ENCODE data around the gene NDUFS4.

Gene NDUFS4

GRCh38 chr5:53549792-53550191 lies 10.6 kb upstream of the NDUFS4 start:
- H3K9ac ChIP-seq (ENCODE audit: low read depth, low read length), result no peak overlapping the region

GRCh38 chr5:53552561-53552960 lies 7.9 kb upstream of the NDUFS4 start:
- Histone ChIP-seq H3K27me3 (ENCODE audit: control insufficient read depth, insufficient read depth, low read length) (peaks cover 13% of the 10 kb centered on the region), H3K4me3 (ENCODE audit: low read length) (no peak overlapping the region), H3K36me3 (ENCODE audit: insufficient read depth, low read length) (no peaks in the 10 kb centered on the region), H3K9ac (ENCODE audit: low read depth, low read length) (no peak overlapping the region), H3K9me3 (replicated peaks; ENCODE audit: low read length) (no peaks in the 10 kb centered on the region), H3K4me1 (ENCODE audit: control insufficient read depth, insufficient read depth, low read length) (no peaks in the 10 kb centered on the region), H3K4me2 (ENCODE audit: low read length) (no peak overlapping the region)

More at GRCh38 chr5:53549792-53550191, 10.6 kb upstream of the NDUFS4 start:
- no peaks in the 10 kb centered on the region for H3K9me3 ChIP-seq (replicated peaks; ENCODE audit: low read length)
- peaks cover 10% of the 10 kb centered on the region for H3K27me3 ChIP-seq (ENCODE audit: control insufficient read depth, insufficient read depth, low read length)
- no peak overlapping the region for H3K4me2 ChIP-seq (ENCODE audit: low read length)
- no peaks in the 10 kb centered on the region for H3K4me1 ChIP-seq (ENCODE audit: control insufficient read depth, insufficient read depth, low read length)
- no peak overlapping the region for H3K4me3 ChIP-seq (ENCODE audit: low read length)
- no peaks in the 10 kb centered on the region for H3K36me3 ChIP-seq (ENCODE audit: insufficient read depth, low read length)

GRCh38 chr5:53554444-53554843 lies 6.0 kb upstream of the NDUFS4 start:
- Histone ChIP-seq H3K4me1 (ENCODE audit: control insufficient read depth, insufficient read depth, low read length) (no peaks in the 10 kb centered on the region), H3K36me3 (ENCODE audit: insufficient read depth, low read length) (no peaks in the 10 kb centered on the region), H3K4me3 (ENCODE audit: low read length) (no peak overlapping the region), H3K4me2 (ENCODE audit: low read length) (no peak overlapping the region), H3K27me3 (ENCODE audit: control insufficient read depth, insufficient read depth, low read length) (peaks cover 13% of the 10 kb centered on the region), H3K9me3 (replicated peaks; ENCODE audit: low read length) (no peaks in the 10 kb centered on the region), H3K9ac (ENCODE audit: low read depth, low read length) (no peak overlapping the region)

GRCh38 chr5:53555160-53555559 lies 5.3 kb upstream of the NDUFS4 start:
- no peaks in the 10 kb centered on the region for H3K36me3 ChIP-seq (ENCODE audit: insufficient read depth, low read length)
- H3K9ac ChIP-seq (ENCODE audit: low read depth, low read length), result no peak overlapping the region
- H3K9me3 ChIP-seq (replicated peaks; ENCODE audit: low read length), result no peaks in the 10 kb centered on the region
- no peak overlapping the region for H3K4me3 ChIP-seq (ENCODE audit: low read length)
- H3K27me3 ChIP-seq (ENCODE audit: control insufficient read depth, insufficient read depth, low read length), result peaks cover 13% of the 10 kb centered on the region
- H3K4me1 ChIP-seq (ENCODE audit: control insufficient read depth, insufficient read depth, low read length), result no peaks in the 10 kb centered on the region
- no peak overlapping the region for H3K4me2 ChIP-seq (ENCODE audit: low read length)

DNA sequence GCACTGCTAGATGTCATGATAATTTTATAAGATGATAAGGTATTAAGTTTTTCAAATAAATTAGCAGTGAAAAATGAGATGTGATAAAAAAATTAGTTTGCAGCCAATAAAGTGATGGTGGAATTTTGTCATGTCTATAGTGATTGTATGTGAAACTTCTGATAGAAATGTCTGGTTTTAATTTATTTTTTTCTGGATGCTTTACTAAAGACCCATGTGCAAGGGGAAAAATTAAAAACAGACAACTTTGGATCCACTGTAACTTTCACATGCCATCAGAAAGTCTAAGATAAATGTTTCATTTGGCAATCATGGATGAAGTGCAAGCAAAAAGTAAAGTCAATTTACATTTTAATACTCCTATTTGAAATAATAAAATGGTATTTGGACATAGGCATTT lies 4.4 kb upstream of the NDUFS4 start:
- H3K27me3 ChIP-seq (ENCODE audit: control insufficient read depth, insufficient read depth, low read length), result peaks cover 13% of the 10 kb centered on the region
- H3K9me3 ChIP-seq (replicated peaks; ENCODE audit: low read length), result no peaks in the 10 kb centered on the region
- H3K4me1 ChIP-seq (ENCODE audit: control insufficient read depth, insufficient read depth, low read length), result no peaks in the 10 kb centered on the region
- H3K36me3 ChIP-seq (ENCODE audit: insufficient read depth, low read length), result no peaks in the 10 kb centered on the region
- no peak overlapping the region for H3K9ac ChIP-seq (ENCODE audit: low read depth, low read length)
- no peak overlapping the region for H3K4me3 ChIP-seq (ENCODE audit: low read length)
- H3K4me2 ChIP-seq (ENCODE audit: low read length), result no peak overlapping the region

- H3K4me1 ChIP-seq (ENCODE audit: control insufficient read depth, insufficient read depth, low read length), result peaks cover 8% of the 10 kb centered on the region
- H3K4me2 ChIP-seq (ENCODE audit: low read length), result no peak overlapping the region
- H3K9ac ChIP-seq (ENCODE audit: low read depth, low read length), result no peak overlapping the region
- H3K36me3 ChIP-seq (ENCODE audit: insufficient read depth, low read length), result no peaks in the 10 kb centered on the region
- peaks cover 13% of the 10 kb centered on the region for H3K27me3 ChIP-seq (ENCODE audit: control insufficient read depth, insufficient read depth, low read length)
- H3K9me3 ChIP-seq (replicated peaks; ENCODE audit: low read length), result no peaks in the 10 kb centered on the region
- H3K4me3 ChIP-seq (ENCODE audit: low read length), result no peak overlapping the region
Measured at GRCh38 chr5:53557386-53557785, 3.1 kb upstream of the NDUFS4 start.

DNA sequence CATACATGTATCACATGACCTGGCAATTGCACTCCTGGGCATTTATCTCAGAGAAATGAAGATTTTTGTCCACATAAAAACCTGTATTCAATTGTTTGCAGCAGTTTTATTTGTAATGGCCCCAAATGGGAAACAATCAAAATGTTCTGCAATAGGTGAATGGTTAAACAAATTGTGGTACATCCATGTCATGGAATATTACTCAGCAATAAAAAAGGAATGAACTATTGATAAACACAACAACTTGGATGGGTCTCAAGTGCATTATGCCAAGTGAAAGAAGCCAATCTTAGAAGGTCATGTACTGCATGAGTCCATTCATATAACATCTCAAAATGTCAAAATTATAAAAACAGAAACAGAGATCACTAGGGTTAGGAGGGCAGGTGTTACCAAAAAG lies 1.5 kb upstream of the NDUFS4 start:
- Histone ChIP-seq H3K4me2 (ENCODE audit: low read length) (no peak overlapping the region), H3K4me3 (ENCODE audit: low read length) (no peak overlapping the region), H3K9ac (ENCODE audit: low read depth, low read length) (no peak overlapping the region), H3K9me3 (replicated peaks; ENCODE audit: low read length) (no peaks in the 10 kb centered on the region), H3K36me3 (ENCODE audit: insufficient read depth, low read length) (no peaks in the 10 kb centered on the region), H3K4me1 (ENCODE audit: control insufficient read depth, insufficient read depth, low read length) (peaks cover 8% of the 10 kb centered on the region), H3K27me3 (ENCODE audit: control insufficient read depth, insufficient read depth, low read length) (peaks cover 9% of the 10 kb centered on the region)

- Histone ChIP-seq H3K9ac (ENCODE audit: low read depth, low read length) (peak overlapping the region; percentile 94), H3K36me3 (ENCODE audit: insufficient read depth, low read length) (no peaks in the 10 kb centered on the region), H3K27me3 (ENCODE audit: control insufficient read depth, insufficient read depth, low read length) (peaks cover under 1% of the 10 kb centered on the region), H3K4me2 (ENCODE audit: low read length) (peak overlapping the region; percentile 83), H3K4me1 (ENCODE audit: control insufficient read depth, insufficient read depth, low read length) (peaks cover 8% of the 10 kb centered on the region), H3K4me3 (ENCODE audit: low read length) (peak overlapping the region; percentile 97), H3K9me3 (replicated peaks; ENCODE audit: low read length) (no peaks in the 10 kb centered on the region)
Measured at GRCh38 chr5:53560028-53560427, 411 bp upstream of the NDUFS4 start.

DNA sequence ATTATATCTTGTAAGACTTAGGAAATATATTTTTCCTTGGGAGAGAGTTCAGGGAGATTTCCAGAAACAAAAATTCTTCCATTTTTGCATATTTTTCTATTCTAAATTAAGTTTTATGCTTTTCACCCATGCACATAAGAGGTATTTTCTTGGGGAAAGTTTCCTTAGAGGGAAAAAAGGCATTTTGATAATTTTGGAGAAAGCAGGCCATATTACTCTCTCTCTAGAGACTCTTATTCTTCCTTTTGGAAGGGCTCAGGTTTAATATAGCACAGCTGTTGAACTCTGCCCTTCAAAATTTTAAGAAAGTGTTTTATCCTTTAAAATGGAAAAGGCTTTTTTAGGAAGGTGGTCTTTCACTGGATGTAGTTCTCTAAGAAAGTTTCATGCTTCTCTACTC lies 8.0 kb downstream of the NDUFS4 start:
- Histone ChIP-seq H3K4me3 (ENCODE audit: low read length) (no peak overlapping the region), H3K27me3 (ENCODE audit: control insufficient read depth, insufficient read depth, low read length) (no peaks in the 10 kb centered on the region), H3K4me2 (ENCODE audit: low read length) (no peak overlapping the region), H3K9ac (ENCODE audit: low read depth, low read length) (no peak overlapping the region), H3K36me3 (ENCODE audit: insufficient read depth, low read length) (no peaks in the 10 kb centered on the region), H3K4me1 (ENCODE audit: control insufficient read depth, insufficient read depth, low read length) (no peaks in the 10 kb centered on the region), H3K9me3 (replicated peaks; ENCODE audit: low read length) (no peaks in the 10 kb centered on the region)

- H3K4me2 ChIP-seq (ENCODE audit: low read length), result no peak overlapping the region
- H3K4me3 ChIP-seq (ENCODE audit: low read length), result no peak overlapping the region
- H3K4me1 ChIP-seq (ENCODE audit: control insufficient read depth, insufficient read depth, low read length), result no peaks in the 10 kb centered on the region
- H3K36me3 ChIP-seq (ENCODE audit: insufficient read depth, low read length), result no peaks in the 10 kb centered on the region
- H3K27me3 ChIP-seq (ENCODE audit: control insufficient read depth, insufficient read depth, low read length), result no peaks in the 10 kb centered on the region
- no peaks in the 10 kb centered on the region for H3K9me3 ChIP-seq (replicated peaks; ENCODE audit: low read length)
- no peak overlapping the region for H3K9ac ChIP-seq (ENCODE audit: low read depth, low read length)
Measured at GRCh38 chr5:53568871-53569270, 8.4 kb downstream of the NDUFS4 start.

DNA sequence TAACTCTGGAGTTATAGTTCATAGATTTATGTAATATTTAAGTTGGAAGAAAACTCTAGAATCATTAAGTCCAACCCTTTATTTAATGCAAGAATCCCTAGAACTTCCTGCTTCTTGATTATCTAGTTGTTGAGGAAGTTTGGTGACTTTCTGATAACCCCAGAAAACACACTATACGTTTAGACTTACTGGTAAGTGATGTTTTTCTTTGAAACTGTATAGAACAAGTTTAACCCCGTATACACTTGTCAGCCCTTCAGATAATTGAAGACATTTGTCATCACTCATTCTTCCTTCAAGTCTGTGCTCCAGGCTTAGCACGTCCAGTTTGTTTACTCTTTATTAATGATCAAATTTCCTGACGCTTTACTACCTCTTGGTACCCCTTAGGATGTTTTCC lies 9.0 kb downstream of the NDUFS4 start:
- Histone ChIP-seq H3K9ac (ENCODE audit: low read depth, low read length) (no peak overlapping the region), H3K27me3 (ENCODE audit: control insufficient read depth, insufficient read depth, low read length) (no peaks in the 10 kb centered on the region), H3K4me2 (ENCODE audit: low read length) (no peak overlapping the region)

DNA sequence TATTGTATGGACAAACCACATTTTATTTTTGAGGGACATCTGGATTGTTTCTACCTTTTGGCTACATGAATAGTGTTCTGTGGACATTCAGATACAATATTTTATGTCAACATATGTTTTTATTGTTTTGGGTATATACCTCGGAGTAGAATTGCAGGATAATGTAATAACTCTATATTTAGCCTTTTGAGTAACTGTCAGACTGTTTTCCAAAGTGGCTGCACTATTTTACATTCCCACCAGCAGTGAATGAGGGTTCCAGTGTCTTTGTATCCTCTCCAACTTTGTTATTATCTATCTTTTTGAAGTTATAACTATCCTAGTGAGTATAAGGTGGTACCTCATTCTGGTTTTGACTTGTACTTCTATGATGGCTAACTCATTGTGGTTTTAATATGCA lies 11.0 kb downstream of the NDUFS4 start:
- no peak overlapping the region for H3K4me3 ChIP-seq (ENCODE audit: low read length)
- no peaks in the 10 kb centered on the region for H3K4me1 ChIP-seq (ENCODE audit: control insufficient read depth, insufficient read depth, low read length)
- no peaks in the 10 kb centered on the region for H3K9me3 ChIP-seq (replicated peaks; ENCODE audit: low read length)
- no peaks in the 10 kb centered on the region for H3K36me3 ChIP-seq (ENCODE audit: insufficient read depth, low read length)
- H3K27me3 ChIP-seq (ENCODE audit: control insufficient read depth, insufficient read depth, low read length), result no peaks in the 10 kb centered on the region
- H3K4me2 ChIP-seq (ENCODE audit: low read length), result no peak overlapping the region
- H3K9ac ChIP-seq (ENCODE audit: low read depth, low read length), result no peak overlapping the region

More for the DNA sequence above, 9.0 kb downstream of the NDUFS4 start:
- no peaks in the 10 kb centered on the region for H3K4me1 ChIP-seq (ENCODE audit: control insufficient read depth, insufficient read depth, low read length)
- no peak overlapping the region for H3K4me3 ChIP-seq (ENCODE audit: low read length)
- no peaks in the 10 kb centered on the region for H3K9me3 ChIP-seq (replicated peaks; ENCODE audit: low read length)
- H3K36me3 ChIP-seq (ENCODE audit: insufficient read depth, low read length), result no peaks in the 10 kb centered on the region
